Stomach (tissue), 9 donors: ENCODE results near the gene EHD3. TPM values are rescaled to one million over a fixed set of nuclear protein-coding genes. Genes with fewer than 3 reads are reported as not detected.

Source experiments
- DNase-seq, 2 donors: peaks; one replicate each; pipeline versions ENCODE4 v3.0.0 to v3.0.0-alpha.2; 2013 to 2019
- H3K27ac ChIP-seq, 5 donors: fragments of 200-600 bp in 4 of 5; sonication (generic) in 4 of 5; one replicate each; pipeline ENCODE4 v1.5.1; 2013 to 2019; ENCODE audit warnings: mild to moderate bottlenecking in 1 of 5, moderate library complexity in 1 of 5
- H3K27me3 ChIP-seq, 3 donors: fragments of 200-600 bp; sonication (generic); one replicate each; pipeline ENCODE4 v1.5.1; 2017 to 2019; ENCODE audit warnings: mixed run types in 1 of 3
- H3K36me3 ChIP-seq, 4 donors: fragments of 200-600 bp; sonication (generic); 1 replicate in 3 of 4; 2 replicates in 1 of 4; pipeline ENCODE4 v1.5.1; 2016 to 2019
- H3K4me1 ChIP-seq, 4 donors: fragments of 200-600 bp; sonication (generic); one replicate each; pipeline ENCODE4 v1.5.1; 2016 to 2019
- H3K4me3 ChIP-seq, 4 donors: fragments of 200-600 bp; sonication (generic) in 3 of 4; one replicate each; pipeline ENCODE4 v1.5.1; 2016 to 2019; ENCODE audit warnings: mild to moderate bottlenecking in 1 of 4
- H3K9me3 ChIP-seq, 4 donors: fragments of 200-600 bp; sonication (generic); one replicate each; pipeline ENCODE4 v1.5.1; 2016 to 2019
- EP300 ChIP-seq: sonication (generic); formaldehyde crosslinking; IDR thresholded peaks from one replicate; pipeline ENCODE4 v1.6.1; 2017; ENCODE audit warnings: antibody characterized with exemption
- POLR2A ChIP-seq, 4 donors: fragments of 450-650 bp; IDR thresholded peaks; one replicate each; pipeline ENCODE4 v1.6.1; 2016; ENCODE audit warnings: antibody characterized with exemption in 4 of 4, control low read depth in 2 of 4, mild to moderate bottlenecking in 1 of 4, moderate library complexity in 1 of 4
- POLR2AphosphoS5 ChIP-seq, 3 donors: sonication (generic); formaldehyde crosslinking; IDR thresholded peaks; one replicate each; pipeline ENCODE4 v1.6.1; 2016; ENCODE audit warnings: antibody characterized with exemption in 3 of 3
- WGBS, 5 donors: extraction: QIAGEN DNeasy Blood & Tissue Kit in 3 of 5; methylation state at CpG; one replicate each; pipeline versions ENCODE4 v1.1.5 to v1.1.7; 2013 to 2018; 5-methylcytosine and 5-hydroxymethylcytosine counted together
- intact Hi-C: fragments of 100-400 bp; cut with DNase I; formaldehyde crosslinking; loops from one replicate; pipeline ENCODE4 v1.15.1; 2023; ENCODE audit warnings: low total_unique reads
- polyA plus RNA-seq, 3 donors: library from polyadenylated mRNA; stranded (reverse); fragments of 200-250 nt; gene quantifications; one replicate each; pipeline ENCODE4 v1.2.3, GENCODE V29; 2013
- total RNA-seq, 5 donors: library from RNA; depleted of rRNA; stranded (reverse); fragments of >200 nt; gene quantifications; one replicate each; pipeline versions ENCODE4 v1.1.0 to v1.2.3, GENCODE V29; 2014 to 2016
- TF ChIP-seq, protein P1 (sequence below), 7 experiments: fragments of 450-650 bp in 4 of 7; fragments of 200-600 bp in 3 of 7; sonication (generic) in 3 of 7; IDR thresholded peaks; one replicate each; pipeline ENCODE4 v1.5.1; 2016 to 2019; ENCODE audit warnings: antibody characterized with exemption in 7 of 7, control low read depth in 2 of 7, mild to moderate bottlenecking in 1 of 7
- donor health status: healthy with polysubstance abuse.
- donor health status: Bipolar disorder and iron deficiency.
- donor health status: healthy.

Gene EHD3
- total and polyA plus RNA-seq, 8 donors: 0.45 to 7.5 (median 3.6) TPM

DNA sequence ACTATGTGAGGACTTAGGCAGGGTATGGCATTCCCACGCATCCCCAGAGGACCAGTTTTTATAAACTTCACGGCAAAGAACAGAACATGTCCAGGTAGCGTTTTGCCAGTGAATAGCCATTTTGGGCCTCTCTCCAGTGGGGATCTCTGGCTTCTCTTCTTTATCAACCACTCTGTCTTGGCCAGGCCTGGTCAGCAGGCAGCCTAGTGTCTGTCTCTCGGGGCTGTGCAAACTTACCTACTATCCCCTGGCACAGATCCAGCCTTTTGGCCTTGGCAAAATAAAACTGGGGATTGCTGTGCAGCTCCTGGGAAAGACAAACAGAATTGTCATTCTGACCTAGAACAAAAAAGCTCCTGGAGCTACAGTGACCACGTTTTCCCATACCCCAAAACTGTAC is 31.1 kb upstream of the EHD3 start:
- intact Hi-C loops: no loop called here

DNA sequence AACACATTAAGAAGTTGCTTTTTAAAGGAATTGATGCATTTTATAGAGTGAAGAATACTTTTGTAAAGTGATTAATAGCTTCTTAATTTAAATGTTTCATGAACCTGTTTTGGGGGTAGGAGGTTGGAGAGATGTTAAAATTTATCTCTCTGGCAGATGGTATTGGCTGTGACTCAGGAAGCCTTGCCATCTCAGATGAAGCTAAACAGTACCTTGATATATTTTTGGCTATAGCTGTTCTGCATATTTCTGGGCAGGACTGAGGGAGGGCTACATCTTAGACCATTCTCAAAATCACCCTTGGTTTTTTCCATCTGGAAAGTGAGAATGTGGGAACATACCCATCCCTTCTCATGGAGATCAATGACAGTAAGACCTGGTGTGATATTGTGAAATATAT is 30.0 kb upstream of the EHD3 start:
- no peaks in the 10 kb centered on the region for H3K36me3 ChIP-seq
- H3K9me3 ChIP-seq: no peaks in the 10 kb centered on the region
- H3K27ac ChIP-seq: no peak overlapping the region
- DNase-seq: no peak
- intact Hi-C loops: no loop called here
- no peaks in the 10 kb centered on the region for H3K27me3 ChIP-seq
- TF ChIP-seq POLR2AphosphoS5 (IDR thresholded peaks at IDR 0.05) (no peak), POLR2A (IDR thresholded peaks at IDR 0.05) (no peak), EP300 (no peak)
- TF ChIP-seq, protein P1, sequence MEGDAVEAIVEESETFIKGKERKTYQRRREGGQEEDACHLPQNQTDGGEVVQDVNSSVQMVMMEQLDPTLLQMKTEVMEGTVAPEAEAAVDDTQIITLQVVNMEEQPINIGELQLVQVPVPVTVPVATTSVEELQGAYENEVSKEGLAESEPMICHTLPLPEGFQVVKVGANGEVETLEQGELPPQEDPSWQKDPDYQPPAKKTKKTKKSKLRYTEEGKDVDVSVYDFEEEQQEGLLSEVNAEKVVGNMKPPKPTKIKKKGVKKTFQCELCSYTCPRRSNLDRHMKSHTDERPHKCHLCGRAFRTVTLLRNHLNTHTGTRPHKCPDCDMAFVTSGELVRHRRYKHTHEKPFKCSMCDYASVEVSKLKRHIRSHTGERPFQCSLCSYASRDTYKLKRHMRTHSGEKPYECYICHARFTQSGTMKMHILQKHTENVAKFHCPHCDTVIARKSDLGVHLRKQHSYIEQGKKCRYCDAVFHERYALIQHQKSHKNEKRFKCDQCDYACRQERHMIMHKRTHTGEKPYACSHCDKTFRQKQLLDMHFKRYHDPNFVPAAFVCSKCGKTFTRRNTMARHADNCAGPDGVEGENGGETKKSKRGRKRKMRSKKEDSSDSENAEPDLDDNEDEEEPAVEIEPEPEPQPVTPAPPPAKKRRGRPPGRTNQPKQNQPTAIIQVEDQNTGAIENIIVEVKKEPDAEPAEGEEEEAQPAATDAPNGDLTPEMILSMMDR (IDR thresholded peaks at IDR 0.05): no peak
- H3K4me1 ChIP-seq: peaks cover 0 to 4% (median 0%) of the 10 kb centered on the region in 4 donors
- no peak overlapping the region for H3K4me3 ChIP-seq

More for the DNA sequence above, 31.1 kb upstream of the EHD3 start:
- Histone ChIP-seq H3K27me3 (no peaks in the 10 kb centered on the region), H3K27ac (no peak overlapping the region), H3K9me3 (no peaks in the 10 kb centered on the region), H3K4me3 (no peak overlapping the region), H3K4me1 (peaks cover 0 to 4% (median 0%) of the 10 kb centered on the region in 4 donors), H3K36me3 (no peaks in the 10 kb centered on the region)
- DNase-seq: no peak
- TF ChIP-seq POLR2AphosphoS5 (IDR thresholded peaks at IDR 0.05): no peak
- 66 to 76% (median 71%) methylated on average over 5 of the region's 5 CpGs for WGBS, 5 donors

DNA sequence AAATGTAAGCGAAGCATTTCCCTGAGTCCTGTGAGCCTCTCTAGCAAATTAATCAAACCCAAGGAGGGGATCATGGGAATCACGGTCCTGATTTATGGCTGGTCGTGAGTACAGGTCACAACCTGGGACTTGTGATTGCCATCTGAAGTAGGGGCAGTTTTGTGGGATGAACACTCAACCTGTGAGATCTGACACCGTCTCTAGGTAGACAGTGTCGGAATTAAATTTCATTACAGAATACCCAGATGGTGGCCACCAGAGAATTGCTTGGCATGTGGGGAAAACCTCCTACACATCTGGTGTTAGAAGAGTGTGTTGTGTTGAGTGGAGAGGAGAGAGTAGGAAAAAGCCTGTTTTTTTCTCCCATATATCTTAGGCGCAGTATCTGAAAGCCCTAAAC is 29.2 kb upstream of the EHD3 start:
- H3K27ac ChIP-seq: no peak overlapping the region
- H3K27me3 ChIP-seq: no peaks in the 10 kb centered on the region
- no peak for TF ChIP-seq POLR2AphosphoS5 (IDR thresholded peaks at IDR 0.05)
- TF ChIP-seq, protein P1 (IDR thresholded peaks at IDR 0.05): no peak
- no peak for TF ChIP-seq EP300
- TF ChIP-seq POLR2A (IDR thresholded peaks at IDR 0.05): no peak
- H3K4me1 ChIP-seq: peaks cover 0 to 4% (median 0%) of the 10 kb centered on the region in 4 donors
- H3K36me3 ChIP-seq: no peaks in the 10 kb centered on the region
- 74 to 90% (median 86%) methylated on average over 6 of the region's 6 CpGs for WGBS, 5 donors
- intact Hi-C loops: no loop called here
- no peak overlapping the region for H3K4me3 ChIP-seq
- H3K9me3 ChIP-seq: no peaks in the 10 kb centered on the region
- DNase-seq: no peak

DNA sequence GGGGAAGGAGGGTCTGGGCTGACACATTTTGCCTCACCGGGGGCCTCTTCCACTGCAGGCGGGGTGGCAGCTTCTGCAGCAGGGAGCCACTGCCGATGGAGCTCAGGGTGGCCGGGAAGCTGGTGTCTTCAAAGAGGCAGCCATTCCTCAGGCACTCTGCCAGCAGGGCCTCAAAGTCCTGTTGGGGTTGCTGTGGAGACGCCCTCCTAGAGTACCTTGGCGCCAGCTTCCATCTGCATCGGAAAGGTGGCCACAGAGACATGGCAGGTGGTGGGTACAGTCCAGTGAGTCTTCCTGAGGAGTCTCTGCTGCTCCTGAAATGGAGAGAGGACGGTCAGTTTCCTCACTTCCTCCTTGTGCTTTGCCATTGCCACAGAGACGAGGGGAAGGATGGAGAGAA is 28.8 kb upstream of the EHD3 start:
- no peak overlapping the region for H3K4me3 ChIP-seq
- peaks cover 0 to 4% (median 0%) of the 10 kb centered on the region in 4 donors for H3K4me1 ChIP-seq
- intact Hi-C loops: no loop called here
- WGBS, 5 donors: 77 to 85% (median 82%) methylated on average over 3 to 9 of the region's 9 CpGs
- DNase-seq: no peak
- no peak overlapping the region for H3K27ac ChIP-seq
- TF ChIP-seq POLR2AphosphoS5 (IDR thresholded peaks at IDR 0.05): no peak
- no peak for TF ChIP-seq EP300
- TF ChIP-seq, protein P1 (IDR thresholded peaks at IDR 0.05): no peak
- TF ChIP-seq POLR2A (IDR thresholded peaks at IDR 0.05): no peak
- no peaks in the 10 kb centered on the region for H3K27me3 ChIP-seq
- H3K36me3 ChIP-seq: no peaks in the 10 kb centered on the region
- no peaks in the 10 kb centered on the region for H3K9me3 ChIP-seq

DNA sequence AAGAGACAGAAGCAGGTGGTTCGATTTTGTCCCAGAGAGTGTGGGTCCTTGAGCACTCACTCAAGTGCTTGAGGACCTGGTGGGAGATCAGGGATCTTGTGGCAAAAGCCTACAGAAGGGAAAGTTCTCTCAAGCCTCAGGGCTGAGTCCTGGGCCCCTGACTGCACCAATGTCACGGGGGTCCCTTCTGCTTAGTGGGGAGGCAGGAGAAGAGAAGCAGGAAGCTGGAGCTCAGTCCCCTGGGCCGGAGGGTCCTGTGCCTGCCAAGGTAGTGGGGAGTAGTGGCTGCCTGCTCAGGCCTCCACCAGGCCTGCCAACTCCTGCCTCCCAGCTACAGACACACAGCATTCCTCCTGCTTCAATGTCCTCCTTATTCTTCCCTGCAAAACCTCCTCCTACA is 28.3 kb upstream of the EHD3 start:
- no peak for DNase-seq
- TF ChIP-seq POLR2AphosphoS5 (IDR thresholded peaks at IDR 0.05) (no peak), EP300 (no peak), POLR2A (IDR thresholded peaks at IDR 0.05) (no peak)
- TF ChIP-seq, protein P1 (IDR thresholded peaks at IDR 0.05): no peak
- peaks cover 0 to 4% (median 0%) of the 10 kb centered on the region in 4 donors for H3K4me1 ChIP-seq
- H3K36me3 ChIP-seq: no peaks in the 10 kb centered on the region
- H3K4me3 ChIP-seq: no peak overlapping the region
- H3K27me3 ChIP-seq: no peaks in the 10 kb centered on the region
- 71 to 87% (median 83%) methylated on average over 3 of the region's 3 CpGs for WGBS, 5 donors
- no peak overlapping the region for H3K27ac ChIP-seq
- no peaks in the 10 kb centered on the region for H3K9me3 ChIP-seq
- intact Hi-C loops: no loop called here
